Measurements from ENCODE around the gene CHD9.

DNA sequence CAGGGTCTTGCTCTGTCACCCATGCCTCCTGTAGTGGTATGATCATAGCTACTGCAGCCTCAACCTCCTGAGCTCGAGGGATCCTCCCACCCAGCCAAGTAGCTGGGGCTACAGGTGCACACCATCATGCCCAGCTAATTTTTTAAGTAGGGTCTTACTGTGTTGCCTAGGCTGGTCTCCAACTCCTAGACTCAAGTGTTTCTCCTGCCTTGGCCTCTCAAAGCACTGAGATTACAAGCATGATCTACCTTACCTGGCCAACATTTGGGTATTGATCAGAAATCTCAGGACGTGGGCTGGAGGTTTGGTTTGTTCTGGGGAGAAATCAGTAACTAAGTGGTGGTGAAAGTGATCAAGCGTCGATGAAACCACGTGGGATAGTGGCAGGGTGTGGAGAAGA, 4.1 kb downstream of the CHD9 start:
- TF ChIP-seq POLR2A (IDR thresholded peaks at IDR 0.05), result no peak
- TF ChIP-seq CTCF (IDR thresholded peaks at IDR 0.05), result no peak
